GM12801 (cell line): ENCODE data around the gene PLTP.

Experiments used
- TF ChIP-seq, protein P1 (sequence below): IDR thresholded peaks from one replicate; pipeline ENCODE4 v1.5.1; 2011; ENCODE audit warnings: control low read depth; ENCODE audit not compliant: insufficient read length; ENCODE audit errors: extremely low read depth

PLTP gene

DNA sequence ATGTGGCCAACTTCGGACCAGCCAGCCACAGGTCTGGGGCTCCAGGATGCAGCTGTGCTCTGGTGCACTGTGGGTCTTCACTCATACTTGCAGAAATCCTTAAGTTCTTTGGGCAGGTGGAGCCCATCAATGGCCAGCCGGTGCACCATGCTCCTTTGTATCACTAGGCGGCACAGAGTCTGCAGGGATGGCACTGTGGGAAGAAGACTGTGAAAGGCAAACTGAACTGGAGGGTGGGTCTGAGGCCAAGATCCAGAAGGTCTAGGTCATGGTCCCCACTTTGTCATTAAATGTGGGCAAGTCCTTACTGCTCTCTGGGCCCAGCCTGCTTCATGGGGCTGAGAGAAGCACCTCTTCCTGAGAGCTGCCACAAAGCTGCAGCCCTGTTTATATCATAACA lies 23.3 kb downstream of the PLTP start:
- TF ChIP-seq, protein P1, sequence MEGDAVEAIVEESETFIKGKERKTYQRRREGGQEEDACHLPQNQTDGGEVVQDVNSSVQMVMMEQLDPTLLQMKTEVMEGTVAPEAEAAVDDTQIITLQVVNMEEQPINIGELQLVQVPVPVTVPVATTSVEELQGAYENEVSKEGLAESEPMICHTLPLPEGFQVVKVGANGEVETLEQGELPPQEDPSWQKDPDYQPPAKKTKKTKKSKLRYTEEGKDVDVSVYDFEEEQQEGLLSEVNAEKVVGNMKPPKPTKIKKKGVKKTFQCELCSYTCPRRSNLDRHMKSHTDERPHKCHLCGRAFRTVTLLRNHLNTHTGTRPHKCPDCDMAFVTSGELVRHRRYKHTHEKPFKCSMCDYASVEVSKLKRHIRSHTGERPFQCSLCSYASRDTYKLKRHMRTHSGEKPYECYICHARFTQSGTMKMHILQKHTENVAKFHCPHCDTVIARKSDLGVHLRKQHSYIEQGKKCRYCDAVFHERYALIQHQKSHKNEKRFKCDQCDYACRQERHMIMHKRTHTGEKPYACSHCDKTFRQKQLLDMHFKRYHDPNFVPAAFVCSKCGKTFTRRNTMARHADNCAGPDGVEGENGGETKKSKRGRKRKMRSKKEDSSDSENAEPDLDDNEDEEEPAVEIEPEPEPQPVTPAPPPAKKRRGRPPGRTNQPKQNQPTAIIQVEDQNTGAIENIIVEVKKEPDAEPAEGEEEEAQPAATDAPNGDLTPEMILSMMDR = no peak

DNA sequence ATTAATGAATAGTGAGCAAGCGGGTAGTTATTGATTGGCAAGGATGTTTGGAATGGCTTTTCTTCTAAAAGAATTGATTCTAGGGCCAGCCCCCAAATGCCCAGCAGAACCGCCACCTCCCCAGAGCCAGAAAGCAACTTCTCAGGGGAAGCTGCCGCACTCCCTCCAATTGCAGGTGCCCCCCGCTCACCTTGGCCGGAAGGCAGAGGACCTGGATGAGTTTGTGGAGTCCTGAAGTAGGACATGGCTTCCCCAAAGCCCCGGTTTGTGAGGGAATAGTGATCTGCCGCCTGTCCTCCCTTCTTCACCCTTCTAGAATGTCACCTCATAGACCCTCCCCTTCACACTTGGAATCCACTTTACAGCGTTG lies 24.6 kb downstream of the PLTP start, which contains the start of gene SPATA25:
Gene SPATA25, minus strand, starts transcription at position 277 of the 370 bp plus-strand sequence. Its CDS starts 32 bp downstream, at position 245.
- TF ChIP-seq, protein P1 = no peak

DNA sequence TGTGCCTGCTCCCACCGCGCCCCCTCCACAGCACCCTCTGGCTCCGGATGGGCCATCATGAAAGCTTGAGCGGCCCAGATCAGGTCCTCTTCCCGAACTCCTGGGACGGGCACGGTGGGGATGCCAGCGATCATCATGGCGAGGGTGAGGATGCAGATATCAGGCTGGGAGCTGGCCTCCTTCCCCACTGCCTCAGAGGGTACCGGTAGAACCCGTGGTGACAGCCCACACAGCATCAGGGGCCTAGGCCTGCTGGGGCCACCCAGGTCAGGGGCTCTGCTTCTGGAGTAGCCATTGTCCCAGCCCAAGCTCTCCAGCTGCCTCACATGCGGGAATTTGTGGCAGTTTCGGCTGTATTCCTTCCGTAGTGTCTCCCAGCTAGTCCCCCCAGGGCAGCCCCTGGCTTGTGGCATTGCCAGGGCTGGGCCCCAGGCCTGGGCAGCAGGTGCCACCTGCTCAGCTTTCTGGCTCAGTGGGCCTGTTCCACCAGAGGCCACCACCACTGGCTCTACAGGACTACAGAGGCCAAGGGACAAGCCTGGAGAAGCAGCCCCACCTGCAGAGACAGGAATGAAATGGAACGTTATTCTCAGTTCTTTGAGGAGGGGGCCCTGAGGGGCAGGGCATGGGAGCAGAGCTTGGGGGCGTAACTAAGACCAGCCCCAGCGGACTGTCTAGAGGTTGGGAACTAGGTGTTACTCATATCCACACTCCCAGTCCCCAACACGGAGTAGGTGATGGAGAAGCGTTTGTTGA lies 25.2 kb downstream of the PLTP start:
- TF ChIP-seq, protein P1 = no peak

DNA sequence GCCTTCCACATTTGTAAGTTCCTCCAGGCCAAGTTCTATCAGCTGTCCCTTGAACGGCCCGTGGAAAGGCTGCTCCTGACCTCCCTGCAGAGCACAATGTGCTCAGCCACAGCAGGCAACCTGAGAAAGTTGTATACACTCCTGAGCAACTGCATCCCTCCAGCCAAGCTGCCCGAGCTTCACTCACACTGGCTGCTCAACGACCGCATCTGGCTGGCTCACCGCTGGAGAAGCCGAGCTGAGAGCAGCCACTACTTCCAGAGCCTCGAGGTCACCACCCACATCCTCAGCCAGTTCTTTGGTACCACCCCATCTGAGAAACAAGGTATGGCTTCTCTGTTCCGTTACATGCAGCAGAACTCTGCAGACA lies 28.9 kb downstream of the PLTP start:
- TF ChIP-seq, protein P1 = no peak

DNA sequence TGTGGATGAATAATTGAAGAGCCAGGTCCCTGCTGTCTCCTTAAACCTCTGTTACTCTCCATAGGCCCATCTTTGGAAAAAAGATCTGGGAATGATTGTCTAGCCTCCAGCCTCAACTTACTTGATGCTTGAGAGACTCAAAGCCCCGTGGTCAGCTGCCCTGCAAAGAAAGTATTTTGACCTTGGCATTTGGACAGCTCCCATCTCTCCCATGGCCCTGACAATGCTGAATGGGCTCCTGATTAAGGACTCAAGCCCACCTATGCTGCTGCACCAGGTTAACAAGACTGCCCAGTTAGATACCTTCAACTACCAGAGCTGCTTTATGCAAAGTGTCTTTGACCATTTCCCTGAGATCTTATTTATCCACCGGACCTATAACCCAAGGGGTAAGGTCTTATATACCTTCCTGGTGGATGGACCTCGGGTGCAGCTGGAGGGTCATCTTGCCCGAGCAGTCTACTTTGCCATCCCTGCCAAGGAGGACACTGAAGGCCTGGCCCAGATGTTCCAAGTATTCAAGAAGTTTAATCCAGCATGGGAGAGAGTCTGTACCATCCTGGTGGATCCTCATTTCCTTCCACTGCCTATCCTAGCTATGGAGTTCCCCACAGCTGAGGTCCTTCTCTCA lies 29.4 kb downstream of the PLTP start:
- TF ChIP-seq, protein P1 = no peak

GRCh38 chr20:45880988-45881788 lies 30.8 kb downstream of the PLTP start, which contains the start of gene ZSWIM1:
ZSWIM1 (plus strand) TSS chr20:45881227; CDS start chr20:45882593, 1,366 bp downstream.
- TF ChIP-seq, protein P1 = no peak
